HG02798 (cell line): ENCODE results near the gene PRR23B.
"Not testable (repeated sequence)": the region's sequence is repeated elsewhere in the genome, so short reads cannot be mapped to it uniquely, and the experiment has no call there.

ENCODE experiments used
- ATAC-seq: cut with Tn5 transposase; IDR thresholded peaks from one replicate; pipeline ENCODE4 v1.9.1; 2021; ENCODE audit warnings: mild to moderate bottlenecking; ENCODE audit not compliant: unreplicated experiment, poor library complexity

Gene PRR23B

GRCh38 chr3:139020868-139021234 lies at the start of gene PRR23B:
Gene PRR23B, minus strand, starts transcription at chr3:139020926. Its CDS starts 265 bp downstream, at chr3:139020661.
- ATAC-seq: no peak

DNA sequence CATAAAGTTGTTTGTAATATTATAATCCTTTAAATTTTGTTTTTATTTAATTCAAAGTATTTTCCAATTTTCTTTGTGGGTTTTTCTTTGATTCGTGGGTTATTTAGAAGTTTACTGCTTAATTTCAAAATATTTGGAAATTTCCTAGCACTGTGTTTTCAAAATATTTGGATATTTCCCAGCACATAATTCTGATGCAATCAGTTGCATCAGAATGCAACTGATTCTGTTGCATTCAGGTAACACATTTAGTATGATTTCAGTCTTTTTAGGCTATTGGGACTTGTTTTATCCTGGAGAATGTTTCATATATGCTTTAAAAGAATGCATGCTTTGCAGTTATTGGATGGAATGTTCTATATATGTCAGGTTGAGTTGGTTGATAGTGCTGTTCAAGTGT lies 42.2 kb upstream of the PRR23B start:
- no peak for ATAC-seq

DNA sequence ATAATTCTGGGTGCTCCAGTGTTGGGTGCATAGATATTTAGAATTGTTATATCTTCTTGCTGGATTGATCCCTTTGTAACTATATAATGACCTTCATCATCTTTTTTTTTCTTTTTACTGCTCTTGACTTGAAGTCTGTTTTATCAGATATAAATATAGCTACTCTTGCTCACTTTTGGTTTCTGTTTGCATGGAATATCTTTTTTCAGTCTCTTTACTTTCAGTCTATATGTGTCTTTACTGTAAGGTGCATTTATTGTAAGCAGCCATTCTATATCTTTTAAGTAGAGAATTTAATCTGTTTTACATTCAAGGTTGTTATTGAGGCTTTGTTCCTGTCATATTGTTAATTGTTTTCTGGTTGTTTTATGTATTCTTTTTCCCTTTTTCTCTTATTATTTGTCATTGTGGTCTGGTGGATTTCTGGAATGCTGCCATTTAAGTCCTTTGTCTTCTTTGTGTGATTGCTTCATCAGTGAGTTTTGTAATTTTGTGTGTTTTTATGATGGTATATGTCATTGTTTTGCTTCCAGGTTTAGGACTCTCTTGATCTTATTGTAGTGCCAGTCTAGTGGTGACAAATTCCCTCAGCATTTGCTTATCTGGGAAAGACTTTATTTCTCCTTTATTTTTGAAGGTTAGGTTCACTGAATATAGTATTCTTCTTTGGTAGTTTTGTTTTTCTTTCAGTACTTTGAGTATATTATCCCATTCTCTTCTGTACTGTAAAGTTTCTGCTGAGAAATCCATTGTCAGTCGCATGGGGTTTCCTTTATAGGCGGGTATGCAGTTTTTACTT lies 32.3 kb upstream of the PRR23B start:
- ATAC-seq: no peak

- ATAC-seq: no peak
These were observed 23.9 kb upstream of the PRR23B start, which contains the start of gene PRR23C for GRCh38 chr3:139044366-139045210. Gene PRR23C, minus strand, starts transcription at chr3:139044892. Its CDS starts 272 bp downstream, at chr3:139044620.

- ATAC-seq: no peak
These were observed 23.0 kb upstream of the PRR23B start for GRCh38 chr3:139043554-139044365.

DNA sequence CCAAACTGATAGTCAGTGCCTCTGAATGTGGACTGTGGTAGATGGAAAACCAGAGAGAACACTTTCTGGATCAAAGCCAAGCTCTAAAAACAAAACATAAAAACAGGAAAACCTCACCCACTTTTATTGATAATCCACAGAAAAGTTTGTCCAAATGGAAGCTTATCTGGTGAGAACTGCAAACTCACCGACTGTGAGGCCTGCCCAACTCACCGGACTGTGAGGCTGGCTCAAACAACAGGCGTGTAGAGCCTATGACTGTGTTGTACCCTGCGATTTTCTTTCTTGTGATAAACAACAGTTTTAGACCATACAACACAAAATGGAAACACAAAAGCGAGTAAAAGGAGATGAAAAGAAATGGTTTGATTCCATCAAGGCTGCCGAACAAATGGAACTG lies 16.8 kb upstream of the PRR23B start:
- ATAC-seq: no peak

DNA sequence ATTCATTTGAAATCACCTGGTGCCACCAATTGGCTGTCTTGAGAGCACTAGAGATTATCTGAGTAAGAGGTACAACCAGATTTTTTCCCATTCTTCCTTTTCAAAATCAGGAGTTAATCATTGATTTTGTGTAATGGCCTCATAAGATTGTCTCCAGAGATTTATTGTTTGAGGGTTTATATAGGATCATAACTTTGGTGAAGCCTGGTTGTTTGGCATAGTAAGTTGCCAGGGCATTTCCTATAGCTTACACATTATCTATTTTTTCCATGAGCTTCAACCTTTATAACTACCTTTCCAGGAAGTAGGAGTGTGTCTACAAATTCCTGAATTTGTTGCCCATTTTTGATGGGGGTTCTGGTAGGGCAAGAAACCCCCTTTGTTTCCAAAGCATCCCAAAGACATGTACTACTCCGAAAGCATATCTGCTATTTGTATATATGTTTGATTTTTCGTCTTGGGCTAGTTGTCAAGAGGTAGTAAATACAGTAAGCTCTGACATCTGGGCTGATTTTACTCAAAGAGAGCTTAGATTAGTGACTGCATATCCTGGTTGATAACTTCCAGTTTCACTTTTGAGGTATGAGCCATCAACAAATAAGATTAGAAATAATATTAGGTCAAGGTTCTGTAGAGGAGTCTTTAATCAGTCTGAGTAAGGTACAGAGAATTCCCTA lies 11.7 kb upstream of the PRR23B start:
- ATAC-seq: no peak

DNA sequence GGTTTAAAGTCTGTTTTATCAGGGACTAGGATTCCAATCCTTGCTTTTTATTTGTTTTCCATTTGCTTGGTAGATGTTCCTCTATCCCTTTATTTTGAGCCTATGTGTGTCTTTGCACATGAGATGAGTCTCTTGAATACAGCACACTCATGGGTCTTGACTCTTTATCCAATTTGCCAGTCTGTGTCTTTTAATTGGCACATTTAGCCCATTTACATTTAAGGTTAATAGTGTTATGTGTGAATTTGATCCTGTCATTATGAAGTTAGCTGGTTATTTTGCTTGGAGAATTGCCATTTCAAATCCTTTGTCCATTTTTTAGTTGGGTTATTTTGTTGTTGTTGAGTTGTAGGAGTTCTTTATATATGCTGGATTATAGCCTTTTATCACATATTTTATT lies 9.8 kb upstream of the PRR23B start:
- ATAC-seq: not testable (repeated sequence)

DNA sequence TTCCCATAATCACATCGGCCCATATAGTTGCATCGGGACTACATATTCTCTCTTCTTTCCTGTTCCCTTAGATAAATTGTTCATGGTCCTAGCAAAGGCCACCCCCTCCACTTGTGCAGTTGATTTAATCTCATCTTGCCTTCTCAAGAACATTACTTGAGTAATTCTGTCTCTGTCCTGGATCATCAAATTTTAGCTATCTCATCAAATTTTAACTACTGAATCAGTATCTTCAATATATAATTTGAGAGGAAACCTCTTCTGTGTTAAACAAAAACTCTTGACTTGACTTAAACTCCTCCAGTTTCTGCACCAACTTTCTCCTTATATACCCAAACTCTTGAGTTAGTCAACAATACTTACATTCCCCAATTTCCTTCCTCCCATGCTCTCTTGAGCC lies 4.2 kb upstream of the PRR23B start:
- ATAC-seq: no peak

DNA sequence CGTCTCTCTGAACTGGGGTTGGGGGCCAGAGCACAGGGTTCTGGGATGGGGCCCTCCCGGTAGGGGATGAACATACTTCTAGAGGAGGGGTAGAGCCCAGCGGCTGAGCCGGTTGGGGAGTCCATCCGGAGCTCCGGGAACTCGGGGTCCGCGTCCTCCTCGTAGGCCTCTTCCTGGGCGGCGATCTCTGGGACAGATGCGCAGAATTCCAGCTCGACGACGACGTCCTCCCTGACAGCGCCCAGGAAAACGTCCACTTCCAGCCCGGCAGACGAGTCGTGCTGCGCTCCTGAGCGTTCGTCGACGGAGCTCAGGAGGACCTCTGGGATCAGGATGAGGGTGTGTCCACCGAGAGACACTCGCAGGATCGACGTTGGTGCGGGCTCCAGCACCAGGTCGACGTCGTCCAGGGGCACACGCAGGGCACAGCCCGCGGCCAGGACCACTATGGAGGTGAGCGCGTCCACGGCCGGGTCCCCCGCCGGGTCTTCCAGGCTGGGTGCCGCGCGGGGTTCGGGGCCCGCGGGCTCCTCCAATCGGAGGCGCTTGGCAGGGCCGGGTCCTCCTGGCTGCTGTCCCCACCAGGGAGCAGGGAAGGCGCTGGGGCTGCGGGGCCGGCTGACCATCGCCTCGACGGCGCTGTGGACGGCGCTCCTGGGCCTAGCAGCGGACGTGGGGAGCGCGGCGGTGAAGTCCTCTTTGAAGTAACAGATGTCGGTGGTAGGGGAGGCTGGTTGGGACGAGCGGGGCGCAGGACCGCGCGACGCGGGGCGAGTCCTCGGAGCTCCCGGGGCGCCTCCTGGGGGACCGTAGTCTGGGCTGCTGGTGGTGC lies 474 bp downstream of the PRR23B start:
- ATAC-seq: no peak

- no peak for ATAC-seq
These were observed 4.2 kb downstream of the PRR23B start for GRCh38 chr3:139016430-139017048.

DNA sequence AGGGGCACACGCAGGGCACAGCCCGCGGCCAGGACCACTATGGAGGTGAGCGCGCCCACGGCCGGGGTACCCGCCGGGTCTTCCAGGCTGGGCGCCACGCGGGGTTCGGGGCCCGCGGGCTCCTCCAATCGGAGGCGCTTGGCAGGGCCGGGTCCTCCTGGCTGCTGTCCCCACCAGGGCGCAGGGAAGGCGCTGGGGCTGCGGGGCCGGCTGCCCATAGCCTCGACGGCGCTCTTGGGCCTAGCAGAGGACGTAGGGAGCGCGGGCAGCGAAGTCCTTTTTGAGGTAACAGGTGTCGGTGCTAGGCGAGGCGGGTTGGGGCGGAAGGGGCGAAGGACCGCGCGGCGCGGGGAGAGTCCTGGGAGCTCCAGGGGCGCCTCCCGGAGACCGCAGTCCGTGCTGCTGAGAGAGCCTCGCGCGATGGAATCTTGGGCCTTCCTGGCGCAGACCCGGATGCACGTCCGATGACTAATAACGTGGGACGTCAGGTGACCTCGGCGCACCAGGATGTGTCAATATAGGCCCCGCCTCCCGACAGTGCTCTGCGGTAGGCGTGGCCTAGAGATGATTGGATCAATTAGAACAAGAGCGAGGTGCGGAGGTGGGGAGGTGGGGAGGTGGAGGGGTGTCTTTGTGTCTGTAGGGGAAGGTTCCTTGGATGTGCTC lies 14.5 kb downstream of the PRR23B start, which contains the start of gene PRR23A:
PRR23A (minus strand) TSS at position 218 of the 666 bp plus-strand sequence; CDS start at position 218, 0 bp downstream.
- no peak for ATAC-seq

DNA sequence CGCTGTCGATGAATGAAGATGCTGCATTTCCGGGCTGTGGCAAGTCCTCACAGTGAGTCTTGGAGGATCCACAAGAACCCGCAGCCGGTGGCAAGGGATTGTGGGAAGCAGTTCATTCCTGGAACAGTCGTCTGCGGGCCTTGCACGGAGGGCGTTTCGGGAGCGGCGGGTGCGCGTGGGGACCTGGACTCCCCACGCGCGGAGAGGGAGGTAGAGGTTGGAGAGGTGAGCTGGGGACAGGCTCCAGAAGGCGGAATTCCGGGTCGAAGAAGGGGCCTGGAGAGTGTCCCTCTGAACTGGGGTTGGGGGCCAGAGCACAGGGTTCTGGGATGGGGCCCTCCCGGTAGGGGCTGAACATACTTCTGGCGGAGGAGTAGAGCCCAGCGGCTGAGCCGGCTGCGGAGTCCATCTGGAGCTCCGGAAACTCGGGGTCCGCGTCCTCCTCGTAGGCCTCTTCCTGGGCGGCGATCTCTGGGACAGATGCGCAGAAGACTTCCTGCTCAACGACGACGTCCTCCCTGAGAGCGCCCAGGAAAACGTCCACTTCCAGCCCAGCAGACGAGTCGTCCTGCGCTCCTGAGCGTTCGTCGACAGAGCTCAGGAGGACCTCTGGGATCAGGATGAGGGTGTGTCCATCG lies 15.3 kb downstream of the PRR23B start:
- no peak for ATAC-seq

DNA sequence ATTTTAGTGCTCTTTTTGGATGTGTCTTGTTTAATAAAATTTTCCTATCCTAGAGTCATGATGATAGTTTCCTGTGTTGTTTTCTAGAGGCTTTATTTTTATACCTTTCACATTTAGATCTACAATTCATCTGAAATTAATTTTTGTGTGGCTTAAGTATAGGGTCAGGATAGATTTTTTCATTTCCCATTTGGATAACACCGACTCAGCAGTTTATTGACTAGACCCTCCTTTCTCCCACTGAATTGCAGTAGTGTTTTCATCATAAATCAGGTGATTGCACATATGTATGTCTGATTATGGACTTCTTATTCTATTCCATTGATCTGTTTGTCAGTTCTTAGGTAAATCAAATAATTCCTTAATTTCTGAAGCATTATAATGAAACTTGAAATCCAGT lies 25.0 kb downstream of the PRR23B start:
- no peak for ATAC-seq

DNA sequence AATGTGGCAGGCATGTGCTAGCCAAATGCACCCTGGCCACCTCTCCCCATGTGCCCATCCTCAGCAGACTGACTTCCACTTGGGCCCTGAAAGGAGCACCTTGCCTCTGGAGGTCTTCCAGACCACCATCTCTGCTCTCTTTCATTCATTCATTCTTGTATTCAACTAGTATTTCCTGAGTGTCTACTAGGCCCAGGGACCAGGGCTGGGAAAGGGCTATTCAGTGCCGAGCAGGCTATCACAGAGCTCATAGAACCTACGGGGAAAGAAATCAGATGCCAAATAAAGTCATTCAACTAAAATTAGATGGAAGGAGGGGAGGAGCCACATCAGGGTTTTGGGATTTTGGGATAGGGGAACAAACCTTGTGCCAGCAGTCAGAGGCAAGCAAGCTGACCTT lies 33.5 kb downstream of the PRR23B start:
- ATAC-seq: no peak

DNA sequence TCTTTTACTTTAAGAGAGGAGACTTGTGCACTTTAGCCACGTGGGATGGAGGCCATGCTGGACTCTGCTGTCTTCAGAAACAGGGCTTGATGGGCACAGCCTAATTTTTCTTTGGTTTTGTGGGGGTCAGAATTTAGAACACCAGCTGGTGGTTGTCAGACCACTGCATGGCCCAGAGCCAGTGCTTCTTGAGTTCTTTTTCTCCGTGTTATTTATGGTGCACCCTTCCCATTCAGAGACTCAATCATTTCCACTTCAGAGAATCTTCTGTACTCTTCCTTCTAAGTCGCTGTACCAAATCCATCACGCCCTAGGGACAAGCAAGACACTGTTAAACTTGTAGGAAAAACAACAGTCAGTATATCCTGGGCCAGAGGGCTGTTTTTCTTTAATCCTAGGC lies 34.8 kb downstream of the PRR23B start:
- ATAC-seq: no peak

DNA sequence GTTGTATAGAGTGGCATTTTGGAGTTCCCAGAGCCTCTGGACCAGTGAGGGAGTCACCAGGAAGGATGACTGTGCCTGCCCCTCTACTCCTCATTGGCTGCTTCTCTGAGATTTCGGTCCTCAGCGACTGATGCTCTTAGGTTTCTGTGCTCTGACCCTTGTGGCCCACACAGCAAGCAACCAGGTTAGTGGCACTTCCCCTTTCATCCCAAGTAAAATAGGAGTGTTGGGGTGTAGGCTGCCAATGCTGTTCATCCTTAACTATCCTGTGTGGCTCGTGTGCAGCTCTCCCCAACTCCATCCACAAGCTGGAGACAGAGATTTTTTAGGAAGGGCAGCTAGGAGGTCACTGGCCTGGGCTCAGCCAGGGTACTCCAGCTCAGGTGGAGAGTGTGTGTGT lies 35.9 kb downstream of the PRR23B start:
- ATAC-seq: no peak

- no peak for ATAC-seq
These were observed 44.7 kb downstream of the PRR23B start for GRCh38 chr3:138976047-138976446.
